Measurements from ENCODE around the gene LRP1B. TPM values are rescaled to one million over a fixed set of nuclear protein-coding genes. Genes with fewer than 3 reads are reported as not detected.

The LRP1B gene
- total RNA-seq, 1 experiment from 2014 or later: not detected

- no peak for DNase-seq (ENCODE audit: low read depth)
Measured at GRCh38 chr2:140841141-140841540, 1289.7 kb downstream of the LRP1B start.

DNA sequence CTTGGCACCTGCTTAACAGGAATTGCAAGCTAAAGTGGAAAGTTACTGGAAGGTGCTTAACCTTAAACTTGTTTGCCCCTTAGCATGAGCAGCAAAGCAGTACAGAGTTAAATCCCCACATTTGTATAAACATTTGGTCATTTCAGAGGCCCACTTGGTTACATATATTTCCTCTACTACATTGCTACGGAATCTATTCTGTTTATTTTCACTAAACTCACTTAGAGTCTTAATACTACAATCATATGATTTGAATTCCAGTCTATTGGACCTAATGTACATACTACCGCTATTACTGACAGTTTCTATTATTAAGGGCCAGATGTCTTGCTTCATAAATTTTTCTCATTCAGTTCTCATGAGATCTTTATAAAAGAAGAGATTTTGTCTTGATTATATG lies 1294.0 kb downstream of the LRP1B start:
- DNase-seq (ENCODE audit: low read depth): no peak

DNA sequence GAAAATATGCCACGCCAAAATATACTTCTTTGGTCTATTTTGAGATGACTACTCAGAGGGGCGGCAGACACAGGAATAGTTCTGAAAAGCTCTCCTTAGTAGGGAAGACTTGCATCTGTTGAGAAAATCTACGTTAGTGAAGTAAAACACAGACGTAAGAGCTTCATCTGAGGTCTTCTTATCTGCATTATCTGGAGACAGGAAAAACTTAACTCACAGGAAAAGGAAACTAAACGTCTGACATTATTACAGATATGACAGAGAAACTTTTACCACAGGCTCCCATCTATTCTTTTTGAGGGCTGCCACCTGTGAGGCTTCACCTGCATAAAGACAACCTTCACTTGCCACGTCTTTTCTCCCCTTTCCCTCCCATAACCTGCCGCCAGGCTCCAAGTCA lies 1295.7 kb downstream of the LRP1B start:
- no peak for DNase-seq (ENCODE audit: low read depth)

GRCh38 chr2:140814141-140814540 lies 1316.7 kb downstream of the LRP1B start:
- no peak for DNase-seq (ENCODE audit: low read depth)

GRCh38 chr2:140808820-140809219 lies 1322.0 kb downstream of the LRP1B start:
- no peak for DNase-seq (ENCODE audit: low read depth)

DNA sequence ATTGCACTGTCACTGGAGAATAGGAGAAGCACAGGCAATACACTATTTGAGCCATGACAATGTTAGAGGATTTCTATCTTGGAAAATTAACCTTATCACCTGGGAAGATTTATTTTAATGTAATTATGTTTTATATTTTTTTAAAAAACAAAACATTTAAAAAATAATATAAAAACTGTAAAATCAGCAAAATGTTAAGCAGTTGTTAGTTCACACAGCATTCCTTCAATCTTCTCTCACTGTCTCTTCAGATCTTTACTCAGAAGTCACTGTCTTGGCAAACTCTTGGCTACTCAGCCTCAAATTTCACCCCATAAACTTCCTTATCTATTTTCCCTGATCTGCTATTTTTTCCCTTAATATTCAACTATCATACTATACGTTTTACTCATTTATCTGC lies 1322.6 kb downstream of the LRP1B start:
- no peak for DNase-seq (ENCODE audit: low read depth)

DNA sequence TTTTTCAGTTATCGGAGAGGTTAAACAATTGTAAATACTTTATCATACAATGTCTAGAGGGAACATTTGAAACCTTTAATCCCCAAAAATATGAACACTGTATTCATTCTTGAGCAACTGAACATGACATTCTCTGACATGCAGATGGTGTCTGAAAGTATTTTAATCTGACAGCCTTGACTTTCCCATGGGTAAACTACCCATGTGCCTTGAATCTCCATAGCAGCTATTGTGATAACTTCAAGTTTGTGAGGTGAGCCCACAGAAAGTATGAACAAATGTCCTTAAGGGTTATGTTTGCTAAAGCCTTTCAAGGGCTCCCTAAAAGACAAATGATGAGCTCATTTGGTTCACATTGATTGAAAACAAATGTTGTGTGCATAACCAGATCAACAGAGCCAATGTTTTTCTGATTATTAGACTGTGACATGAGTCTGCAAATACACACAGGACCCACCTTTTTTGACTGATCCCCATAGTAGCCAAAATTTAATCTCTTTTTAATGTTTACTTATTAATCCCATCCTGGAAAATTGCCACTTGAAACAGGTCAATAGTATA lies 1326.0 kb downstream of the LRP1B start:
- DNase-seq (ENCODE audit: low read depth): no peak

DNA sequence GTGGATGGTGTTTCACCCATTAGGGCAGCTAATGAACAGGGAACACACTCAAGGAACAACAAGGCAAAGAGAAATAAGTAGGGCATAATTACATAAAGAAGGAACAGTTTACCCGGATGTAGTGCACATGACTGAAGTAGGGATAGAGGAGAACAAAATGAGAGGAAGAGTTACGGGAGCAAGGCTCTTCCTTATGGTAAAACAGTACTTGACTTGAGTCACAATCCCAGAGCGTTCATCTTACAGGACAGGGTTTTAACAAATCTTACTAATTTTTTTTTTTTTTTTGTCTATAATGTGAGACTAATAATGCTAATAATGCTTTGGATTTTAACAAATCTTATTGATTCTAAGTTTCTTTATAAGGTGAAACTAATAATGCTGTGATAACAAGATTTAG lies 1329.5 kb downstream of the LRP1B start:
- no peak for DNase-seq (ENCODE audit: low read depth)

DNA sequence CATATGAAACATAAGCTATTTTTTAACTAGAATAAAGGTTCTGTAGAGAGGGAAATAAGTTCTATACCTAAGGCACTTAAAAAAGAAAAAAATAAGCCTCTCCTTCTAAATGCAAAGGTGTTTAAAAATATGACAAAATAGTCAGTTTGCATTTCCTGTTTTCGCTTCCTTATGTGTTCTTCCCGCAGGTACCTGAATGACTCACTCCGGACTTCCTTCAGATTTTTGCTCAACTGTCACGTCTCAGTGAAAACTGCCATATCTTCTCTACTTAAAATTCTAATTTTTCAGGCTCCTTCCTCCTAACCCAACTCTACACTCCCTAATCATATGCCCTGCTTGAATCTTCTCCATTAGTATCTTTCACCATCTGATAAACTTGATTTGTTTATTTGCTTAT lies 1333.1 kb downstream of the LRP1B start:
- no peak for DNase-seq (ENCODE audit: low read depth)

- no peak for DNase-seq (ENCODE audit: low read depth)
Measured at GRCh38 chr2:140791802-140792201, 1339.0 kb downstream of the LRP1B start.

GRCh38 chr2:140786585-140786984 lies 1344.2 kb downstream of the LRP1B start:
- DNase-seq (ENCODE audit: low read depth): no peak

DNA sequence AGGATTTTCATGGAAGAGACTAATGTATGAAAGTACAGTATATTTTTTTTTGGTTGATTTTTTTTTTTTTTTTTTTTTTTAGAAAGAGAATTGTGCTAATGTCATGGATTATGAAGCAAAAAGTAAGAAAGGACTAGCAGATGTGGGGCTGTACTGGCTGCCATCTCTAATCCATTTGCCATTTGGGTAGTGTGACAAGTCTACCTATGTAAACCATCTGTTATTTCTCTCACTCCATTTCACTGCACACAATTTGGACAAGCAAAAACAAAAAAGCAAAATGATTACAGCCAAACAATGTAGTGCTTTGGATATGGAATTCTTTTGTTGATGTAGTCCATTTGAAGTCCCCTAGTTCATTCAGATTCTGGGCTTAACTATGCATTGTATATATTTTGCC lies 1355.4 kb downstream of the LRP1B start:
- DNase-seq (ENCODE audit: low read depth): no peak

- DNase-seq (ENCODE audit: low read depth): no peak
Measured at GRCh38 chr2:140770645-140771044, 1360.2 kb downstream of the LRP1B start.

DNA sequence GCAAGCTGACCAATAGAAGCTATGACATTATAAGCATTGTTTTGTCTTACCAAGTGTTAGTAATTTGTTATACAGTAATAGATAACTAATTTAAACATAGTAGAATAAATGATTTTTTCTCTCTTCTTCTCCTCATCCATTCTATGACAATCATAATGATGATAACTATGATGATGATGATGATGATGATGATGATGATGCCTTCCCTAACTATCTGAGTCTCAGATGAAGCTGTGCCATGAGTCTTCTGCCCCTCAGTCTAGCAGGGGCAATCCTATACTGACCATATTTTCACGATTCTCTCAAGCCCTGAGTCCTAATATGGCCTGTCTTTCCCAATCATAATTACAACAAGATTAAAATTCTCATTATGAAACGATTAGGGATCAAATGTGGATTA lies 1369.0 kb downstream of the LRP1B start:
- DNase-seq (ENCODE audit: low read depth): no peak

GRCh38 chr2:140759426-140760156 lies 1371.2 kb downstream of the LRP1B start:
- no peak for DNase-seq (ENCODE audit: low read depth)

GRCh38 chr2:140747665-140748064 lies 1383.2 kb downstream of the LRP1B start:
- DNase-seq (ENCODE audit: low read depth): no peak

- DNase-seq (ENCODE audit: low read depth): no peak
Measured at GRCh38 chr2:140747090-140747489, 1383.7 kb downstream of the LRP1B start.

- no peak for DNase-seq (ENCODE audit: low read depth)
Measured at GRCh38 chr2:140744379-140744778, 1386.4 kb downstream of the LRP1B start.

- DNase-seq (ENCODE audit: low read depth): no peak
Measured at GRCh38 chr2:140737006-140737405, 1393.8 kb downstream of the LRP1B start.

GRCh38 chr2:140734992-140735391 lies 1395.8 kb downstream of the LRP1B start:
- no peak for DNase-seq (ENCODE audit: low read depth)

DNA sequence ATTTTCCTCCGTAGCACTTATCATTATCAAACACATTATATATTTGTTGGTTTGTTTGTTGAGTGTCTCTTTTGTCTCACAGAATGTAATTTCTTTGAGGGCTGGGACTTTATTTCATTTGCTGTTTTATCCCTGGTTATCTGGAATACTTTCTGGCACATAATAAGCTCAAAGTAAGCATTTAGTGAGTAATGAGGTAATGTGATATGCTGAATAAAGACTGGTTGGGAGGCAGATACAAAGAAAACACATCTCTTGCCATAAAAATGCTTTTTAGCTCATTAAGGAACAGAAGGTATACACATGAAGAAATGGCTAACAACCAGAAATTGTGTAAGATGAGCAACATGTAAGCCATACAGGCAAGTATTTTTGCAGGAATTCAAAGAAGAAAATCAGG lies 1411.8 kb downstream of the LRP1B start:
- no peak for DNase-seq (ENCODE audit: low read depth)

DNA sequence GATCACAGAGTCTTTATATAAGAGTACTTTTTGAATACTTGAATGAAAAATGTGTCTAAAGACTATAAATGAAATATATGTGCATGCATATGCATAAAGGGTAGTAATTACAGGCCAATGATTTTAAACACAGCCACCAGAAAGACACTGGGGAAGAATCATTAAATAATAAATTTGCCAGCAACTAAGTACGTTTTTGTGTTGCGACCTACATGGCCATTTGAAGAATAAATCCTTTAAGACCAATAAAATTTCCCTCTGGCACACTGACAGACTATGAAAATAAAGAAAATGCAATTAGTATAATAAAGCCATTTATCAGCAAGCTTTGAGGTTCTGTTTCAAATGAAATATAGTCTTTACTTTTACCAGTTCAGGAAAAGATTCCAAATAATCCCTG lies 1413.3 kb downstream of the LRP1B start:
- DNase-seq (ENCODE audit: low read depth): no peak

DNA sequence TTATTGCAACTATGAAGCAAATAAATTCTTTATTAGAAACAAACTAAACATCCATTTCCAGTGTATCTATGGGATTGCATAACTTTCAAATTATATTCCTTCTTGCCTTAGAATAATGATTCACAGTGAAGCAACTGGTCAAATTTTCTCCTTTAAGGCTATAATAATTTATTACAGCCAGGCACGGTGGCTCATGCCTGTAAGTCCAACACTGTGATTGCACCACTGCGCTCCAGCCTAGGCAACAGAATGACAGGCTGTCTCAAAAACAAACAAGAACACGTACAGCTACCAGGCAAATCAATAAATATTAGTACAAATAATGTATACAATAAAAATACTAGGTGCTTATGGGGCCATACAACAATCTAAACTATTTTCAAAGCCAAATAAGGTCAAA lies 1416.2 kb downstream of the LRP1B start:
- DNase-seq (ENCODE audit: low read depth): no peak

DNA sequence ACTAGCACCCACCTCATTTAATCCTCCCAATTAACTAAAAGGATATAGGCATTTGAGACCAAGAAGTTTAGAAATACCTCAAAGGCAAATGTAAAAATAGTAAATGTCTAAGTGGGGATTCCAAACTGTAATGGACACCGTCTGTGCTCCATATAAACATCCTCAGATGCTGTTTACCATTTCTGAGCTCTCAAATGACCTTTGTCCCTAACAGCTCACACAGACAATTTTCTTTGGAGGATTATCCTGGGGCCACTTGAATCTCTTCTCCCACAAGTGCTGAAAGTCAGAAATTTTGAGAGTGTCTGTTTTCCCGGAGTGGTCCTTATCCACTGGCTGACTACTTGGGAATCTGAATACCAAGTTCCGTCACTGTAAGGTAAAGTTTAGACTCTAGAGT lies 1418.9 kb downstream of the LRP1B start:
- no peak for DNase-seq (ENCODE audit: low read depth)

All from M059J (cell line).